Psoas muscle (tissue), 8 donors: ENCODE measurements around the gene AAGAB. TPM values are rescaled to one million over a fixed set of nuclear protein-coding genes. Genes with fewer than 3 reads are reported as not detected.

Experiments used
- ATAC-seq, 4 donors: fragments of 200-7000 bp; cut with Tn5 transposase; one replicate each; pipeline ENCODE4 v1.9.1; 2020; ENCODE audit warnings: moderate library complexity in 3 of 4, mild to moderate bottlenecking in 2 of 4
- DNase-seq, 2 donors: peaks; one replicate each; pipeline ENCODE4 v3.0.0-alpha.2; 2020
- H3K27ac ChIP-seq: fragments of 200-600 bp; one replicate; pipeline ENCODE4 v1.8.0; 2022
- H3K27me3 ChIP-seq, 3 donors: fragments of 200-600 bp in 1 of 3; one replicate each; pipeline versions ENCODE4 v1.6.1 to v1.8.0; 2013 to 2022; ENCODE audit warnings: low read length in 2 of 3, mild to moderate bottlenecking in 2 of 3, moderate library complexity in 1 of 3; ENCODE audit not compliant: insufficient read depth in 3 of 3
- H3K36me3 ChIP-seq, 2 donors: fragments of 200-600 bp in 1 of 2; one replicate each; pipeline versions ENCODE4 v1.6.1 to v1.8.0; 2013 to 2022; ENCODE audit warnings: low read depth in 1 of 2, mild to moderate bottlenecking in 1 of 2, moderate library complexity in 1 of 2; ENCODE audit not compliant: insufficient read depth in 1 of 2
- H3K4me1 ChIP-seq: fragments of 200-600 bp; one replicate; pipeline ENCODE4 v1.8.0; 2022
- H3K4me3 ChIP-seq: fragments of 200-600 bp; one replicate; pipeline ENCODE4 v1.8.0; 2022; ENCODE audit warnings: mild to moderate bottlenecking
- H3K9me3 ChIP-seq: fragments of 200-600 bp; one replicate; pipeline ENCODE4 v1.8.0; 2022
- WGBS, 3 donors: extraction: QIAGEN DNeasy Blood & Tissue Kit; methylation state at CpG; one replicate each; pipeline versions ENCODE4 v1.1.6 to v1.1.7; 2013; 5-methylcytosine and 5-hydroxymethylcytosine counted together
- intact Hi-C, 2 donors: fragments of 100-400 bp; cut with DNase I; formaldehyde crosslinking; loops; one replicate each; pipeline versions ENCODE4 v1.11.0 to v1.14.2; 2022
- polyA plus RNA-seq, 3 donors: library from polyadenylated mRNA; stranded (reverse); fragments of 200-250 nt; gene quantifications; one replicate each; pipeline ENCODE4 v1.2.3, GENCODE V29; 2013
- total RNA-seq, 4 donors: library from RNA; stranded (reverse); fragmentation: NEBNext Ultra II Directional in 2 of 4; extraction: Animal tissue kit (Norgen Biotek cat#: 25700) in 2 of 4; gene quantifications; one replicate each; pipeline versions ENCODE4 v1.2.1 to v1.2.4, GENCODE V29; 2021 to 2023
- TF ChIP-seq, protein P1 (sequence below): fragments of 200-600 bp; IDR thresholded peaks from one replicate; pipeline ENCODE4 v1.8.0; 2022; ENCODE audit warnings: antibody characterized with exemption
- donor health status: healthy with polysubstance abuse.
- donor health status: DM: no; HTN: no; CAD: no; lungs with moderate emphysema.
- donor health status: Bipolar disorder and iron deficiency.
- donor health status: healthy.
- donor health status: DM: yes; HTN: yes; CAD: no.
- donor health status: DM: no; HTN: no; CAD: no.
- donor health status: DM: no; HTN: no; CAD: no.
- donor health status: DM: yes; HTN: yes; CAD: no.

AAGAB gene
- total and polyA plus RNA-seq, 7 donors = 19.0 to 46.1 (median 42.1) TPM

DNA sequence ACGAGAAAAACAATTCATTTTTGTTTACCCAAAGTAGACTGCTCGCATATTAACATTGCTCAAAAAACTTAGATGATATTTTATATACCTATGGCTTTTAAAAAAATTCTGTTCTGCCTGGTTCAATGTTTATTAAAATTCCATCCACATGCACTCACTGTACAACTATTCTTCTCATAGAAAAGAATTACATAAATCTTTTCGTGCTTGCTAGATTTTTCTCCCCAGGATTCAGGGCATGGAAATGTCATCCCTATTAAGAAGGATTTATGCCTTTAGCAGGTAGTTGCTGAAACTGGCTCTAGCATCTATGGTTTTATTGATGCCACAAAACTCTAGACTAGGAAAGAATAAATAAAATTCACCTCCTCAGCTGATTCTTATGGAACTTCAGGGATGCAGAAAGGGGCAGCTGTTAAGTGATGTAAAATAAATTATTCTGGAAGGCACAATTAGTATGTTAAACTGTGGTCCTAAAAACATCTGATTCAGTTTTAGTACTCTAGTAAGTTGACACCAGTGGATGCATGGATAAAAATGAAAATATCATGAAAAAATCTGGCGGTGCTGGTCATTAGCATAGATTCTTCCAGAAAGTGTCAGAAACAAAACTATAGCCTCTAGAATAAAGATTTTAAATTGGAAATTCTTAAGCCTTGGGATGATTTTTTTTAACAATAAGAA lies 41.6 kb downstream of the AAGAB start:
- Histone ChIP-seq H3K9me3 (no peaks in the 10 kb centered on the region), H3K27ac (no peak overlapping the region), H3K27me3 (no peaks in the 10 kb centered on the region), H3K36me3 (peaks cover 0 to 9% of the 10 kb centered on the region in 2 donors), H3K4me1 (peaks cover 7% of the 10 kb centered on the region), H3K4me3 (no peak overlapping the region)
- intact Hi-C loops = loop anchor here in 1 of 2 donors (5.0 kb wide), 1 partner anchor 34 kb away; no protein-coding TSS in a partner anchor
- no peak for ATAC-seq
- 78 to 96% (median 92%) methylated on average over 4 of the region's 4 CpGs for WGBS, 3 donors
- TF ChIP-seq, protein P1, sequence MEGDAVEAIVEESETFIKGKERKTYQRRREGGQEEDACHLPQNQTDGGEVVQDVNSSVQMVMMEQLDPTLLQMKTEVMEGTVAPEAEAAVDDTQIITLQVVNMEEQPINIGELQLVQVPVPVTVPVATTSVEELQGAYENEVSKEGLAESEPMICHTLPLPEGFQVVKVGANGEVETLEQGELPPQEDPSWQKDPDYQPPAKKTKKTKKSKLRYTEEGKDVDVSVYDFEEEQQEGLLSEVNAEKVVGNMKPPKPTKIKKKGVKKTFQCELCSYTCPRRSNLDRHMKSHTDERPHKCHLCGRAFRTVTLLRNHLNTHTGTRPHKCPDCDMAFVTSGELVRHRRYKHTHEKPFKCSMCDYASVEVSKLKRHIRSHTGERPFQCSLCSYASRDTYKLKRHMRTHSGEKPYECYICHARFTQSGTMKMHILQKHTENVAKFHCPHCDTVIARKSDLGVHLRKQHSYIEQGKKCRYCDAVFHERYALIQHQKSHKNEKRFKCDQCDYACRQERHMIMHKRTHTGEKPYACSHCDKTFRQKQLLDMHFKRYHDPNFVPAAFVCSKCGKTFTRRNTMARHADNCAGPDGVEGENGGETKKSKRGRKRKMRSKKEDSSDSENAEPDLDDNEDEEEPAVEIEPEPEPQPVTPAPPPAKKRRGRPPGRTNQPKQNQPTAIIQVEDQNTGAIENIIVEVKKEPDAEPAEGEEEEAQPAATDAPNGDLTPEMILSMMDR = no peak
- DNase-seq = no peak

DNA sequence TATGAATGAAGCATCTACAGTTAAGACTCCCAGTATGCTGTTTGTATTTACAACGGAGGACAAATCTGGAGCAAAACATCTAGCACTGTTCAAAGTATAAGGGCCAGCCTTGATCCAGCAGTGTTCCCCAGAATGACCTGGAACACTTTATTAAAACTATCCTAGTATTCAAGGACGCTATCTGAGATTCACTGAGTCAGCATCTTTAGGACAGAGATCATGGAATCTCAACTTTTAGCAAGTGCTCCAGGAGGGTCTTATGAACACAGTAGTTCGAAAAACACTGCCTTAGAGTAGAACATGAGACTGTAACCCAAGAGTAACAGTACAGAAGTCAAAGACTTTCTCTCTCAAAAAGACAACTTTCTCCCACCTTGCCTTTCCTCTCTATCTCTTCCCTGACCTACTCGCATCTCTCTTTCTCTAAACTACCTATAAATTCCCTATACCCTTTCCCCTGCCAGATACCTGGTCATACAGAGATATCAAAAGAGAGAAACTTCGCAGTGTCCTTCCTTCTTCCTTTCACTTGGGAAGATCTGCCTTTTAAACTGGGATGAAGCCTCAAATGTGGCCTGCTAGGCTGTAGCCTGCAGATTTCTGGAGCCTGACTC lies 43.8 kb downstream of the AAGAB start:
- no peak for DNase-seq
- no peak overlapping the region for H3K27ac ChIP-seq
- intact Hi-C loops = loop anchor here in 1 of 2 donors (5.0 kb wide), 1 partner anchor 37 kb away; no protein-coding TSS in a partner anchor
- H3K9me3 ChIP-seq = no peaks in the 10 kb centered on the region
- peaks cover 0 to 9% of the 10 kb centered on the region in 2 donors for H3K36me3 ChIP-seq
- WGBS, 3 donors = 87 to 96% (median 89%) methylated on average over 5 of the region's 5 CpGs
- TF ChIP-seq, protein P1 = no peak
- no peak overlapping the region for H3K4me3 ChIP-seq
- H3K4me1 ChIP-seq = peaks cover 12% of the 10 kb centered on the region
- no peaks in the 10 kb centered on the region for H3K27me3 ChIP-seq
- no peak for ATAC-seq

GRCh38 chr15:67208396-67208795 lies 46.1 kb downstream of the AAGAB start:
- Histone ChIP-seq H3K36me3 (peaks cover 0 to 9% of the 10 kb centered on the region in 2 donors), H3K4me3 (no peak overlapping the region), H3K9me3 (no peaks in the 10 kb centered on the region), H3K27ac (peak overlapping the region; percentile 50), H3K27me3 (no peaks in the 10 kb centered on the region), H3K4me1 (peaks cover 28% of the 10 kb centered on the region)
- ATAC-seq (no peak), DNase-seq (no peak)
- intact Hi-C loops = no loop called here
- TF ChIP-seq, protein P1 = no peak
- 48 to 72% (median 58%) methylated on average over 2 of the region's 2 CpGs for WGBS, 3 donors

DNA sequence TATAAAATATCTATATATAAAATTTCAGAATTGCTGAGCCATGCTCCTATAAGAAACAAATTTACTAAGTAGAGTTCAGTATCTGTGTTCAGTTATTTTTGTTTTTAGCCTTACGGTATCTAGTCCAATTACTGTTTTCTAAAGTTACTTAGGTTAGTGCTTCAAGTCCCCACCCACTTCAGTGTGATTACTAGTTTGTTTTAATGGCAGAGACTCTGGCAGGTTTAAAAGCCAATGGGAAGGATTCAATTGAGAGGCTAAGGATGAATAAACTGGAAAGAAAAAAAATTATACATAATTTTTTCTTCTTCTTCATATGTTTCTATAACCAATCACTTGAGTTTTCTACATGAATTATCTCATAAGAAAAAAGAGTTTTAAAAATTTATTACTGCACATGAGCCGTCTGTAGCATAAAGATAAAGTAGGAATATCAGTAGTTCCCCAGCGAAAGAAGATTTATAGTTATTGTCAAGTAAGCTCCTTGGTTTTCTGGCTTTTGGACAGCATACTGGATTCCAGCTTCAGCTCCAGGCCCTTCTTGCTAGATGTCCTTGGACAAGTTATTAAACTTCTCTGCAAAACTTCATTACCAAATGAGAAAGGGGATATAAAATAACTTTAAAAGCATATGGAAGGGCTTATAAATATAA lies 46.8 kb downstream of the AAGAB start:
- H3K27me3 ChIP-seq = no peaks in the 10 kb centered on the region
- ATAC-seq (no peak), DNase-seq (no peak)
- TF ChIP-seq, protein P1 = no peak
- 36 to 58% (median 51%) methylated on average over 3 of the region's 3 CpGs for WGBS, 3 donors
- H3K36me3 ChIP-seq = peaks cover 0 to 9% of the 10 kb centered on the region in 2 donors
- intact Hi-C loops = no loop called here
- H3K9me3 ChIP-seq = no peaks in the 10 kb centered on the region
- H3K27ac ChIP-seq = peak overlapping the region; percentile 50
- H3K4me3 ChIP-seq = no peak overlapping the region
- H3K4me1 ChIP-seq = peaks cover 32% of the 10 kb centered on the region
